Stimulated activated CD4-positive, alpha-beta T cell treated with anti-CD3 and anti-CD28 coated beads, TNF-alpha, amount 100 ng/mL, for 1 hour (primary cell): ENCODE results near the gene ISYNA1.
"Not testable (repeated sequence)": the region's sequence is repeated elsewhere in the genome, so short reads cannot be mapped to it uniquely, and the experiment has no call there.

Experiments used
- DNase-seq, 3 donors: peaks; one replicate each; pipeline ENCODE4 v3.0.0-alpha.2; 2020; ENCODE audit warnings: low read depth in 3 of 3, low spot score in 1 of 3

The ISYNA1 gene

DNA sequence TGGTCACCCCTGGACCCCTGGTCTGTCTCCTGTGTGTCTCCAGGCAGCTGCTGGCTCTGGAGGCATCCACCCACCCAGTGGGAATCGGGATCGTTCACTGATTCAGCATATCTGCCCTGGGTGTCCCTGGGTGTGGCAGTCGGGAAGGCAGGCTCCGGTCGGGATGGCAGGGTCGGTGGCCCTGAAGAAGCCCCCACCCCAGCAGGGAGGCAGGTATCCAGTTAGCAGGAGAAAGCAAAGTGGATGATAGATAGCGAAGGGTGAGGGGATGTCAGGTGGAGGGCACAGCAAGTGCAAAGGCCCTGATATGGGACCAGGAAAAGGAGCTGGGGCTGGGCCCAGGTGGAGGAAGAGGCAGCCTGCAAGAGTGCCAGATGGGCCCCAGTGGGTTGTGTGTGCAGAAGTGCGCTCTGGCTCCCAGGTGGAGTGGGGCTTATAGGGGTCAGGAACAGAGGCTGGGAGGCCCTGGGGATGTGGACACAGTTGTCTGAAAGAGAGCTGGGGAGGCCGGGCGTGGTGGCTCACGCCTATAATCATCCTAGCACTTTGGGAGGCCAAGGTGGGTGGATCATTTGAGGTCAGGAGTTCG lies 16.5 kb downstream of the ISYNA1 start:
- DNase-seq, result no peak

GRCh38 chr19:18420930-18421329 lies 17.0 kb downstream of the ISYNA1 start:
- DNase-seq, result no peak

DNA sequence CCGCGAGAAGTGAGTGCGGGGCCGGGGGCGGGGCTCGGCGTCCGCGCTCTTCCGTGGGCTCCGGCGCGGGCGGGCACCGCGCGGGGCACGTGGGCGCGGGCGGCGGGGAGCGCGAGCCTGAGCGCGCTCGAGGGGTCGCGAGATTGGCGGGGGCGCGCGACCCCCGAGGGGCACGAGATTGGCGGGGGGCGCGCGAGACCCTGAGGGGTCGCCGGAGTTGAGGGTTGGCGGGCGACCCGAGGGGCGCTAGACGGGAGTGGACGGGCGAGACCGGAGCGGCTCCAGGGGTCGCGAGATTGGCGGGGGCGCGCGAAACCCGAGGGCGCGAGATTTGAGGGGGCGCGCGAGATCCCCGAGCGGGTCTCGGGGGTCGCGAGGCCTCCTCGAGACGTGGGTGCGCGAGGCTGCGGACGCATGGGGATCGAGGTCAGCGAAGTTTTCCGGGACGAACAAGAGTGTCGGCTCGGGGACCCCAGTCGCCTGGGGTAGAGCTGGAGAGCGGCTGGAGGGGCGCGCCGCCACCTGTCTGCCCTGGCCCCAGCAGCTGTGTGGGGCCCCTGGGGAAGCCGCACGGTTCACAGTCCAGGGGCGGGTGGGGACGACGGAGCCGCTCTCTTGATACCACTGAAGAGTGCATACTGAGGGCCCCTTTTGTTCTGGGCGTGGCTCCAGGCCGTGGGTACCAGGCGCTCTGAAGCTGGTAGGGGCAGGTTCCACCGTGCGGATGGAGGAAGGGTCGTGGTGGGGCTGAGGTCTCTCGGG lies 18.1 kb downstream of the ISYNA1 start:
- no peak for DNase-seq

DNA sequence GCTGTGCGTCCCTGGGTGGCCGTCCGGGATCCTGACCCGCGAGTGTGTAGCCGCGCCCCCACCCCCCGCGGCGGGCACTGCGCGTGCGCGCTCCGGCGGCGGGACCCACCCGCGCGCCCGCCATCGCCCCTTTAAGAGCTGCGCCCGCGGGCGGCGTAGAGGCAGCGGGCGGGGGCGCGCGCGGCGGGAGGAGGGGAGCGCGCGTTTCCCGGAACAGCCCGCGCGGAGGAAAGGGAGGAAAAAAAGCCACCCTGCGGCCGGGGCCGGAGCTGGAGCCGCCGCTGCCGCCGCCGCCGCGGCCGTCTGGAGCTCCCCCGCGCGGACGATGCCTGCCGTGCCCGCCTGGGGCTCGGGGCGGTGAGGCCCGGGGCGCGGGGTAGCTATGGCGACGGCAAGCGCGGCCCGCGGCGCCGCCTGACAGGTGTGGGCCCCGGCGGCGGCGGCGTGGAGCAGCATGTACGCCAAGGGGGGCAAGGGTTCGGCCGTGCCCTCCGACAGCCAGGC lies 18.7 kb downstream of the ISYNA1 start, which contains the start of gene SSBP4:
Gene SSBP4, plus strand, starts transcription at position 204 of the 504 bp plus-strand sequence. Its CDS starts 251 bp downstream, at position 455.
- DNase-seq, result peak in 2 of 3 donors; percentile 38 to 55

- no peak for DNase-seq
These were observed 19.3 kb downstream of the ISYNA1 start for GRCh38 chr19:18418483-18419194.

DNA sequence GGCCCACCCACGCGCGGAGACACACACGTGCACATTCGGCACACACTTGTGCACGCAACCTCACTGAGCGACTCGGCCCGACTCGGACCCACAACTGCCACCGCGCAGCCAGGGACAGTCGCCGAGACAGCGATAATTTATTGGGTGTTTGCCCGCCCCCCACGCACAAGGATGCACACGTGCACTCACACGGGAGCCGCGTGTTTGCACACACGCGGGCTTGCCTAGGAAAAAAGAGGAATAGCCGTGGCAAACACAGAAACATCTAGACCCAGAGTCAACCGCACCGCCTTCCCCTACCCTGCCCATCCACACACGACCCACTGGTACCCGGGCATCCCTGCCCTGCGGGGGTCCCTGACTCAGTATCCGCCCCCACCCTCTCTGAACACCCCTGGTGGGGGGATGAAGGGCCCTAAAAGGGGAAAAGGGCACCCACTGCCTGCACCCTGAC lies 19.9 kb downstream of the ISYNA1 start:
- no peak for DNase-seq

- no peak for DNase-seq
These were observed 20.5 kb downstream of the ISYNA1 start for GRCh38 chr19:18417250-18418028.

- no peak for DNase-seq
These were observed 21.1 kb downstream of the ISYNA1 start for GRCh38 chr19:18416778-18417249.

GRCh38 chr19:18415178-18415867 lies 22.6 kb downstream of the ISYNA1 start:
- DNase-seq, result no peak

- DNase-seq, result no peak
These were observed 23.3 kb downstream of the ISYNA1 start for GRCh38 chr19:18414504-18415177.

DNA sequence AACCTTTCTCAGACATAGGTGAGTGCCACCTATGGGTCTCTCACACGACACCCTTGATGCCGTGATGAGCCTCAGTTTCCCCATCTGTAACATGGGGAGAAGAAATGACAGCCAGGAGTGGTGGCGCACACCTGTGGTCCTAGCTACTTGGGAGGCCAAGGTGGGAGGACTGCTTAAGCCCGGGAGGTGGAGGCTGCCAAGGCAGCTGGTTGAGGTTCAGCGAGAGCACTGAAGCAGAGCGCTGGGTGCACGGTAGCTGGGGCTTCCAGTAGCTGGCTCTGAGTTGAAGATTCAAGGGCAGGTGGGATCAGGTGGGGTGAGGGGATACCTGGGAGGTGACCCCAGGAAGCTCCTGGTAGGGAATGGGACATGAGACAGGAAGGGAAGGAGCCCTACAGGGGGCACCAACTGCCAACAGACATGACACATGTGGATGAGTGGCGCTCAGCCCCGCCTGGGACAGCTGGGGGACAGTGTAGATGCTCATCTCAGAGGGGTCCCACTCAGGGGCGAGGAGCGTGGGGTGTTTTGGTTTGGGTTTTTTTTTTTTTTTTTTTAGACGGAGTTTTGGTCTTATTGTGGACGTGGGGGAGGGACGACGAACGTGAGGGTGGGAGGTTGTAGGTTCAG lies 25.2 kb downstream of the ISYNA1 start:
- DNase-seq, result no peak

- no peak for DNase-seq
These were observed 29.9 kb downstream of the ISYNA1 start for GRCh38 chr19:18408053-18408476.

DNA sequence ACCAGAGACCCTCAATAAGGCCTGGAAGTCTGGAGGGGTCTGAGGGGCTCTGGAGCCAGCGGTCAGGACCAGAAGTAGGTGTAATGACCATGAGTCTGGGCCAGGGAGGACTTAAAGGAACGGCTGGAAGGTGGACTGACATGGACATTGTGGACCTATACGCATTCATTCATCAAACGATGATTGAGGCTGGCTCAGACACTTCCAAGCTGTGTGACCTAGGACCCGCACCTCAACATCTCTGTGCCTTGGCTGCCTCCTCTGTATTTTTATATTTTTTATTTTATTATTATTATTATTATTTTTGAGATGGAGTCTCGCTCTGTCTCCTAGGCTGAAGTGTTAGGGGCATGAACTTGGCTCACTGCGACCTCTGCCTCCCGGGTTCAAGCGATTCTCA lies 31.2 kb downstream of the ISYNA1 start:
- DNase-seq, result no peak

DNA sequence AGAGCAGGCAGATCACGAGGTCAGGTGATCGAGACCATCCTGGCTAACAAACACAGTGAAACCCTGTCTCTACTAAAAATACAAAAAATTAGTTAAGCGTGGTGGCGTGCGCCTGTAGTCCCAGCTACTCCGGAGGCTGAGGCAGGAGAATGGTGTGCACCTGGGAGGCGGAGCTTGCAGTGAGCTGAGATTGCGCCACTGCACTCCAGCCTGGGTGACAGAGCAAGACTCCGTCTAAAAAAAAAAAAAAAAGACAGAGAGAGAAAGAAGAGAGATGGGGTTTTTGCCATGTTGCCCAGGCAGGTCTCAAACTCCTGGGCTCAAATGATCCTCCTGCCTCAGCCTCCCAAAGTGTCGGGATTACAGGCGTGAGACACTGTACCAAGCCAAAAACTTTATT lies 32.2 kb downstream of the ISYNA1 start:
- DNase-seq, result not testable (repeated sequence)

GRCh38 chr19:18402455-18403248 lies 35.3 kb downstream of the ISYNA1 start:
- DNase-seq, result not testable (repeated sequence)

DNA sequence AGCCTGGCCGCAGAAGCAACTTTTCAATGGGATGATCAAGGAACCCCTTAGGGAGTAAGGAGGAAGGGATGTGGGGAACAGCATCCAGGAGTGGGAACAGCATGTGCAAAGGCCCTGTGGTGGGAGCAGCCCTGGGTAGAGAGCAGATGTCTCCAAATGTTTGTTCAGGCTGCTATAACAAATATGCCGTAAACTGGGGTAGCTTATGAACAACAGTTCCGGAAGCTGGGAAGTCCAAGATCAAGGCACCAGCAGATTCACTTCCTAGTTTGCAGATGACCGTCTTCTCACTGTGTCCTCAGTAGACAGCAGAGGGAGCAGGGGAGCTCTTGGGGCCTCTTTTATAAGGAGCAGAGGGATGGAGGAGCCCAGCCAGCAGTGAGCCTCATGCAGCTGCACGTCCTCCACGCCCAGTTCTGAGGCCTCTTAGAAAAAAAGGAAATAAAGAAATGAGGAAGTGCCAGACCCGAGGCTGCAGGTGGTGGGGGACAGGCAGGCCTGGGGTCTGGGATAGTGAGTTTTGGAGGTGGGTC lies 36.3 kb downstream of the ISYNA1 start:
- no peak for DNase-seq

- DNase-seq, result no peak
These were observed 38.9 kb downstream of the ISYNA1 start for GRCh38 chr19:18399008-18399407.
